ENCODE results near the gene MAP4K4. TPM values are rescaled to one million over a fixed set of nuclear protein-coding genes. Genes with fewer than 3 reads are reported as not detected.

Gene MAP4K4
- polyA plus RNA-seq, 1 experiment, result 53.5 TPM

- DNase-seq (ENCODE audit: low read depth), result no peak
- Histone ChIP-seq H3K36me3 (ENCODE audit: control insufficient read depth, insufficient read depth, low read length) (peaks cover 1% of the 10 kb centered on the region; the same call in 1 of the 2 replicates), H3K27me3 (ENCODE audit: control insufficient read depth, insufficient read depth, low read length) (no peaks in the 10 kb centered on the region), H3K4me3 (ENCODE audit: low read depth, low read length) (no peak overlapping the region)
- POLR2A ChIA-PET, result no interaction called here
- CTCF ChIA-PET, result interaction anchor here (0.6 to 1.5 kb wide), 5 partner anchors 11 to 42 kb away, joined by 3 to 6 read pairs (median 3); no protein-coding TSS in a partner anchor
- TF ChIP-seq CTCF (IDR thresholded peaks at IDR 0.05; ENCODE audit: insufficient read depth, low read depth, low read length), result no peak
These were observed 94.7 kb downstream of the MAP4K4 start for GRCh38 chr2:101792208-101792607.

- POLR2A ChIA-PET, result no interaction called here
- CTCF ChIA-PET, result interaction anchor here (0.8 to 2.3 kb wide), 4 partner anchors 11 to 38 kb away, joined by 3 to 7 read pairs (median 6); no protein-coding TSS in a partner anchor
- 0 out of 2 replicates have a peak, but pooled peaks have one; percentile 15 for TF ChIP-seq CTCF (IDR thresholded peaks at IDR 0.05; ENCODE audit: insufficient read depth, low read depth, low read length)
- Histone ChIP-seq H3K27me3 (ENCODE audit: control insufficient read depth, insufficient read depth, low read length) (no peaks in the 10 kb centered on the region), H3K36me3 (ENCODE audit: control insufficient read depth, insufficient read depth, low read length) (peaks cover 1% of the 10 kb centered on the region; the same call in 1 of the 2 replicates), H3K4me3 (ENCODE audit: low read depth, low read length) (no peak overlapping the region)
- DNase-seq (ENCODE audit: low read depth), result no peak
These were observed 95.9 kb downstream of the MAP4K4 start for GRCh38 chr2:101793277-101793969.

- ChIA-PET CTCF (interaction anchor here (1.2 to 2.3 kb wide), 3 partner anchors 23 to 97 kb away, joined by 3 to 7 read pairs (median 3); no protein-coding TSS in a partner anchor), POLR2A (no interaction called here)
- DNase-seq (ENCODE audit: low read depth), result no peak
- no peaks in the 10 kb centered on the region for H3K27me3 ChIP-seq (ENCODE audit: control insufficient read depth, insufficient read depth, low read length)
- no peak for TF ChIP-seq CTCF (IDR thresholded peaks at IDR 0.05; ENCODE audit: insufficient read depth, low read depth, low read length)
- peaks cover 1% of the 10 kb centered on the region; the same call in 1 of the 2 replicates for H3K36me3 ChIP-seq (ENCODE audit: control insufficient read depth, insufficient read depth, low read length)
- H3K4me3 ChIP-seq (ENCODE audit: low read depth, low read length), result no peak overlapping the region
These were observed 96.6 kb downstream of the MAP4K4 start for GRCh38 chr2:101794141-101794540.

- TF ChIP-seq CTCF (IDR thresholded peaks at IDR 0.05; ENCODE audit: insufficient read depth, low read depth, low read length), result no peak
- POLR2A ChIA-PET, result no interaction called here
- no peak overlapping the region for H3K4me3 ChIP-seq (ENCODE audit: low read depth, low read length)
- no peak for DNase-seq (ENCODE audit: low read depth)
- H3K36me3 ChIP-seq (ENCODE audit: control insufficient read depth, insufficient read depth, low read length), result peaks cover 3% of the 10 kb centered on the region
- no peaks in the 10 kb centered on the region for H3K27me3 ChIP-seq (ENCODE audit: control insufficient read depth, insufficient read depth, low read length)
- CTCF ChIA-PET, result interaction anchor here (1.2 kb wide), 2 partner anchors 49 to 98 kb away, joined by 3 read pairs; no protein-coding TSS in a partner anchor
These were observed 97.5 kb downstream of the MAP4K4 start for GRCh38 chr2:101795033-101795432.

GRCh38 chr2:101796825-101797600, 99.5 kb downstream of the MAP4K4 start:
- CTCF ChIA-PET, result no interaction called here

More at GRCh38 chr2:101796825-101797600, 99.5 kb downstream of the MAP4K4 start:
- no peak for DNase-seq (ENCODE audit: low read depth)
- Histone ChIP-seq H3K4me3 (ENCODE audit: low read depth, low read length) (no peak overlapping the region), H3K36me3 (ENCODE audit: control insufficient read depth, insufficient read depth, low read length) (peaks cover 4% of the 10 kb centered on the region), H3K27me3 (ENCODE audit: control insufficient read depth, insufficient read depth, low read length) (no peaks in the 10 kb centered on the region)
- no peak for TF ChIP-seq CTCF (IDR thresholded peaks at IDR 0.05; ENCODE audit: insufficient read depth, low read depth, low read length)
- POLR2A ChIA-PET, result no interaction called here

Measured in BJ (cell line).